22Rv1 (cell line): ENCODE measurements around the gene SNAPC4.

Experiments
- ZFX ChIP-seq: fragments of 450-650 bp; IDR thresholded peaks from 2 replicates; pipeline ENCODE4 v1.6.1; 2017; ENCODE audit warnings: antibody characterized with exemption, borderline replicate concordance
- TF ChIP-seq, protein P1 (sequence below): fragments of 450-650 bp; IDR thresholded peaks from 2 replicates; pipeline ENCODE4 v1.5.1; 2017; ENCODE audit warnings: mild to moderate bottlenecking

- TF ChIP-seq, protein P1, sequence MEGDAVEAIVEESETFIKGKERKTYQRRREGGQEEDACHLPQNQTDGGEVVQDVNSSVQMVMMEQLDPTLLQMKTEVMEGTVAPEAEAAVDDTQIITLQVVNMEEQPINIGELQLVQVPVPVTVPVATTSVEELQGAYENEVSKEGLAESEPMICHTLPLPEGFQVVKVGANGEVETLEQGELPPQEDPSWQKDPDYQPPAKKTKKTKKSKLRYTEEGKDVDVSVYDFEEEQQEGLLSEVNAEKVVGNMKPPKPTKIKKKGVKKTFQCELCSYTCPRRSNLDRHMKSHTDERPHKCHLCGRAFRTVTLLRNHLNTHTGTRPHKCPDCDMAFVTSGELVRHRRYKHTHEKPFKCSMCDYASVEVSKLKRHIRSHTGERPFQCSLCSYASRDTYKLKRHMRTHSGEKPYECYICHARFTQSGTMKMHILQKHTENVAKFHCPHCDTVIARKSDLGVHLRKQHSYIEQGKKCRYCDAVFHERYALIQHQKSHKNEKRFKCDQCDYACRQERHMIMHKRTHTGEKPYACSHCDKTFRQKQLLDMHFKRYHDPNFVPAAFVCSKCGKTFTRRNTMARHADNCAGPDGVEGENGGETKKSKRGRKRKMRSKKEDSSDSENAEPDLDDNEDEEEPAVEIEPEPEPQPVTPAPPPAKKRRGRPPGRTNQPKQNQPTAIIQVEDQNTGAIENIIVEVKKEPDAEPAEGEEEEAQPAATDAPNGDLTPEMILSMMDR: no peak
- TF ChIP-seq ZFX: no peak
These were observed 7.2 kb downstream of the SNAPC4 start for GRCh38 chr9:136392538-136393449.
